DMS53 treated with DMSO at 0.1 percent for 48 hours (cell line): ENCODE results near the gene STX1A.
"Not testable (repeated sequence)": the region's sequence is repeated elsewhere in the genome, so short reads cannot be mapped to it uniquely, and the experiment has no call there.

Experiments
- DNase-seq: peaks from one replicate; lab custom pipeline; 2025; ENCODE audit not compliant: unreplicated experiment; lab: John Stamatoyannopoulos, UW

Gene STX1A

DNA sequence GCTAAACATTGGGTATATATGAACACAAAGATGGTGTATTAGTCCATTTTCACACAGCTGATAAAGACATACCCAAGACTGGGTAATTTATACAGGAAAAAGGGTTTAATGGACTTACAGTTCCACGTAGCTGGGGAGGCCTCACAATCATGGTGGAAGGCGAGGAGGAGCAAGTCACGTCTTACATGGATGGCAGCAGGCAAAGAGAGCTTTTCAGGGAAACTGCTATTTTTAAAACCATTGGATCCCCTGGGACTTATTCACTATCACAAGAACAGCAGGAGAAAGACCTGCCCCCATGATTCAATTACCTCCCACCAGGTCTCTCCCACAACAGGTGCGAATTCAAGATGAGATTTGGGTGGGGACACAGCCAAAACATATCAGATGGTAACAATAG lies 64.2 kb downstream of the STX1A start:
- not testable (repeated sequence) for DNase-seq

DNA sequence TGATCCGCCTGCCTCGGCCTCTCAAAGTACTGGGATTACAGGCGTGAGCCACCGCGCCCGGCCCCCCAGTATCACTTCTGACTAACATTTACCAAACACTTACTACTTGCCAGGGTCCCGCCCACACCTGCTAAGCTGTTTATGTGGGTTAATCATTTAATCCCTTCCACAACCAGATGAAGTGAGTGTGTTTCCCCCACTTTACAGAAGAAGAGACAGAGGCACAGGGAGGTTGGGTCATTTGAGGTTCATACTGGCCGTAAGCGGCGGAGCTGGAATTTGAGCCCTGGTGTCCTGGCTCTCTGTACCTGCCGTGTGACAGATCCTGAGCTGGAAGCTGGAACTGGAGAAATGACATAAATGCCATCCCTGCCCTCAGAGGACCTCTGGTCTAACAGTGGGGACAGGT lies 66.9 kb downstream of the STX1A start:
- DNase-seq: no peak

GRCh38 chr7:73650524-73650923 lies 68.9 kb downstream of the STX1A start:
- no peak for DNase-seq

DNA sequence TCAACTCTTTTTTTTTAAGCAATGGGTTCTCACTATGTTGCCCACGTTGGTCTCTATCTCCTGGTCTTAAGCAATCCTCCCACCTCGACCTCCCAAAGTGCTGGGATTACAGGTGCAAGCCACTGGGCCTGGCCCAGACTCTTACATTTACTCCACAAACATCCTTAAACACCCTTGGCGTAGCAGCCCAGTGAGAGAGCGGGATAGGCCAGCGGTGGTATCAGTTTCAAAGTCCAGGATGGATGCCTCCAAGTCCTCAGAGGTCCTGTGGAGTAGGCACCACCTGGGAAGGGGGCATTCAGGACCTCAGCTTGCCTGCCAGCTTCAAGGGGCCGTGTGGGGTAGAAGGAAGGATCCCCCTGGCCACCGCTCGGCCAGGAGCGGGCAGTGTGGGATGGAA lies 69.9 kb downstream of the STX1A start:
- DNase-seq: no peak
